GM21423 (cell line): ENCODE results near the gene SLC16A3.

ENCODE experiments used
- ATAC-seq: cut with Tn5 transposase; IDR thresholded peaks from one replicate; pipeline ENCODE4 v1.9.1; 2021; ENCODE audit warnings: mild to moderate bottlenecking, moderate library complexity; ENCODE audit not compliant: unreplicated experiment

The SLC16A3 gene

GRCh38 chr17:82280537-82280936 is 51.7 kb downstream of the SLC16A3 start:
- no peak for ATAC-seq

GRCh38 chr17:82281076-82281475 is 52.2 kb downstream of the SLC16A3 start:
- no peak for ATAC-seq

DNA sequence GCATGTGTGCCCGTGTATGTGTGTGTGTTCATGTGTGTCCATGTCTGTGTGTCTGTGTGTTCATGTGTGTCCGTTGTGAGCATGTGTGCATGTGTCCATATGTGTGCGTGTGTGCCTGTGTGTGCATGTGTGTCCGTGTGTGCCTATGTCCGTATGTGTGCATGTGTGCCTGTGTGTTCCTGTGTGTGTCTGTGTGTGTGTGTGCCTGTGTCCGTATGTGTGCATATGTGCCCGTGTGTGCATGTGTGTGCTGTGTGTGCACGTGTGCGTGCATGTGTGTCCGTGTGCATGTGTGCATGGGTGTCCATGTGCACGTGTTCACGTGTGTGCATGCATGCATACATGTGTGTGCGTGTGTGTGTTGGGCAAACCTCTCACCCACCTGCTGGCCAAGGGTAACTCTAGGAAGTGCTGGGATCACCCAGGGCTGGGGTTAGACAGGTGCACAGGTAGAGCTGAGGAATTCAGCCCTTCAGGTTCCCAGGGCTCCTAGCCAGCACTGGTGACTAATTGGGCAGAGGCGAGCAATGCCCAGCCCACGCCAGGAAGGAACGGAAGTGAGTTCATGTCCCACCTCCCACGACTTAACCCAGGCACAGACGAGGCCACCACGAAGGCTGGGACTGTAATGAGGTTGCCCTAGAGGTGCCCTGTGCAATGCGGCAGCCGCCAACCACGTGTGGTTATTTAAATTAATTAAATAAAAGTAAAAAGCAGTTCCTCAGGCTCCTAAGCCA is 52.8 kb downstream of the SLC16A3 start:
- no peak for ATAC-seq

DNA sequence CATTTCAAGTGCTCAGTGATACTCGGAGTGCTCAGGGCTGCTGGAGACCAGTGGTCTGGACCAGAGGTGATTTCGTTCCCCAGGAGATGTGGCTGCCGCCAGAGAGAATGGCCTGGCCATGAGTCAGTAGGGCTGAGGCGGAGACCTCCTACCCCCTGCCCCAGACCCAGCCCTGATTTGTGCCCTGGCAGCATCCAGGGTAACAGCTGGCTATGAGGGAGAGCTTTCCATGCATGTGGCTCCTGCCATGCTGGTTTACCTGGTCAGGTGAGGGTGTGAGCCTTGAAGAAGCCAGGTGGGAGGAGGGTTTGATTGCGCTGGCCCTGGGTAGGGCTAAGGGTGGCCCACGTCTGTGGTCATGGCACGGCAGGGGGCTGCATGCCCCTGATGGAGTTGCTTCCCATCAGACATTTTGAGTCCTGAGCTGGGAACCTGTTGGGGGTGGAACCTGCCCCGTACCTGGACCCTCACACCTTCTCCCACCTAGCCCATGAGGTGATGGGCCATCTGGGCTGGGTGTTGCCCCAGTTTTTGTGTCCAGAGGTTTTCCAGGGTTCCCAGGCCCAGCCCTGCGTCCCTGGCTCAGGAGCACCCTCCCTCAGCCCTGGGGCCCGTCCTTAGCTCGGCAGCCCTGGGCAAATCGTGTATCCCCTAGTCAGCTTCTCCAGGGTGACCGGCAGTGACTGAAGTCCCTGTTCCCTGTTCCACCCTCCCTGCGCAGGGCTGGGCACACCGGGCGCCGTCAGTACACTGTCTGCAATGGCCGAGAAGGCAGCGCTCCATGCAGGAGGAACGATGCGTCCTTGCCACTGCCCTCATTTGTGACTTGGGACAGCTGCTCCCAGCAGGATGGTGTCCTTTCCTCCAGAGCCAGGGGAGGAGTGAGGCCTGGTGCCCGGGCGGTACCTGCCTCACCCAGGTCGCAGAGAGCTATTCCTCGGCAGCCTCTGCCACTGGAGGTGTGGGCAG is 53.7 kb downstream of the SLC16A3 start:
- ATAC-seq, result no peak

- ATAC-seq, result no peak
These were observed 54.4 kb downstream of the SLC16A3 start for GRCh38 chr17:82283208-82283749.

DNA sequence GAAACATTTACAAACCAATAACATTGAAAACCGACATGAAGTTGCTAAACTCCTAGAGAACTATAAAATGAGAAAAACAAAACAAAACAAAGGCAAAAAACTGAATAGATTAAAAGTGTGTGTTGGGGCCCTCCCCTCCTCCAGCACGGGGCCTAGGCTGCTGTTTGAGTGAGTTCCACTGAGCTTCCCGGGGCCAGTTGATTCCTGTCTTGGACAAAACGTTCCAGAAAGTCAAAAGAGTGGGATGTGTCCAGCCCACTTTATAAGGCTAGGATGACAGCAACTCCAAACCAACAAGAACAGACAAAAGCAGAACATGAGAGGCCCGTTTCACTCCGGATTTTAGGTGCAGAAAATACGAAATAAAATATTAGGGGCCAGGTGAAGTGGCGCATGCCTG is 56.3 kb downstream of the SLC16A3 start:
- ATAC-seq, result no peak

- no peak for ATAC-seq
These were observed 58.4 kb downstream of the SLC16A3 start for GRCh38 chr17:82287013-82287867.

DNA sequence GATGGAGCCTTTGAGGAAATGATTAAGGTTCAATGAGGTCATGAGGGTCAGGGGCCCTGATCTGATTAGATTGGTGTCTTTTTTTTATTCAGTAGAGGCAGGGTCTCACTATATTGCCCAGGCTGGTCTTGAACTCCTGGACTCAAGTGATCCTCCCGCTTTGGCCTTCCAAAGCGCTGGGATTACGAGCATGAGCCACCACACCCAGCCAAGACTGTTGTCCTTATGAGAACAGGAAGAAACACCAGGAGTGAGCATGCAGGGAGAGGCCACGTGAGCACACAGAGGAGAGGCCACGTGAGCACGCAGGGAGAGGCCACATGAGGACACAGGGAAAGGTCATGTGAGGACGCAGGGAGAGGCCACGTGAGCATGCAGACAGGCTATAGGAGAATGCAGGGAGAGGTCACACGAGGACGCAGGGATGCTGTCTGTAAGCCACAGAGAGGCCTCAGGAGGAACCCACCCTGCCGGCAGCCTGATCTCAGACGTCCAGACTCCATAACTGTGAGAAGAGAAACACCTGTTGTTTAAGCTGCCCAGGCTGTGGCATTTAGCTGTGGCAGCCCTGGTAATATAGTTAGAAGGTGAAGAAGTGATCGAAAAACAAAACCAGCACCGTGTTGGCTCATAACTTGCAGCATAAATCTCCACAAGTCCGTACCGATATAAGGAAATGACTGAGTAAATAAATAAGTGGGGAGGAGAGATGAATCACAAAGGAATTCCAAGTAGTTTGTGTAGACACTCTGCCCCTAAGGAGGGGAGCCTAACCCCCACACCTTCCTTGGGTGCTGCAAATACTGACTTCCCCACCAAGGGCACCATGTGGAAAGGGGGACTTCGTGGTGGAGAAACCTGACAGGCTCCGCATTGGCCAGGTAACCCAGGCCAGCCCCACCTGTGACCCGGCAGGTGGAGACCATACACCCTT is 59.3 kb downstream of the SLC16A3 start:
- no peak for ATAC-seq
